GM21723 (cell line): Measurements from ENCODE around the gene PTPRU.
"Not testable (repeated sequence)": the region's sequence is repeated elsewhere in the genome, so short reads cannot be mapped to it uniquely, and the experiment has no call there.

Experiments used
- ATAC-seq: cut with Tn5 transposase; IDR thresholded peaks from one replicate; pipeline ENCODE4 v1.9.1; 2021; ENCODE audit warnings: mild to moderate bottlenecking, moderate library complexity; ENCODE audit not compliant: unreplicated experiment

PTPRU gene

GRCh38 chr1:29284286-29284960, 48.1 kb downstream of the PTPRU start:
- ATAC-seq: no peak

- ATAC-seq: no peak
These were observed 48.7 kb downstream of the PTPRU start for GRCh38 chr1:29284961-29285560.

- ATAC-seq: no peak
These were observed 49.4 kb downstream of the PTPRU start for GRCh38 chr1:29285771-29286170.

GRCh38 chr1:29286194-29286767, 50.0 kb downstream of the PTPRU start:
- ATAC-seq: no peak

- ATAC-seq: no peak
These were observed 53.2 kb downstream of the PTPRU start for GRCh38 chr1:29289493-29289892.

- no peak for ATAC-seq
These were observed 54.2 kb downstream of the PTPRU start for GRCh38 chr1:29290414-29290985.

- ATAC-seq: no peak
These were observed 55.4 kb downstream of the PTPRU start for GRCh38 chr1:29291756-29292155.

- ATAC-seq: no peak
These were observed 56.0 kb downstream of the PTPRU start for GRCh38 chr1:29292344-29292743.

- no peak for ATAC-seq
These were observed 61.1 kb downstream of the PTPRU start for GRCh38 chr1:29297450-29297849.

GRCh38 chr1:29298246-29298645, 61.9 kb downstream of the PTPRU start:
- no peak for ATAC-seq

GRCh38 chr1:29299446-29299845, 63.1 kb downstream of the PTPRU start:
- no peak for ATAC-seq

GRCh38 chr1:29301732-29302131, 65.4 kb downstream of the PTPRU start:
- ATAC-seq: not testable (repeated sequence)

GRCh38 chr1:29303201-29304024, 67.1 kb downstream of the PTPRU start:
- ATAC-seq: no peak

GRCh38 chr1:29304025-29304684, 67.8 kb downstream of the PTPRU start:
- ATAC-seq: no peak

- no peak for ATAC-seq
These were observed 69.6 kb downstream of the PTPRU start for GRCh38 chr1:29305943-29306342.

- no peak for ATAC-seq
These were observed 70.3 kb downstream of the PTPRU start for GRCh38 chr1:29306471-29307140.

- no peak for ATAC-seq
These were observed 72.8 kb downstream of the PTPRU start for GRCh38 chr1:29309075-29309474.

- ATAC-seq: no peak
These were observed 73.3 kb downstream of the PTPRU start for GRCh38 chr1:29309621-29310020.

GRCh38 chr1:29310616-29311180, 74.4 kb downstream of the PTPRU start:
- no peak for ATAC-seq
